HG03139 (cell line): ENCODE measurements around the gene CDKAL1.

Experiments
- ATAC-seq: cut with Tn5 transposase; IDR thresholded peaks from one replicate; pipeline ENCODE4 v1.9.1; 2021; ENCODE audit not compliant: unreplicated experiment

Gene CDKAL1

DNA sequence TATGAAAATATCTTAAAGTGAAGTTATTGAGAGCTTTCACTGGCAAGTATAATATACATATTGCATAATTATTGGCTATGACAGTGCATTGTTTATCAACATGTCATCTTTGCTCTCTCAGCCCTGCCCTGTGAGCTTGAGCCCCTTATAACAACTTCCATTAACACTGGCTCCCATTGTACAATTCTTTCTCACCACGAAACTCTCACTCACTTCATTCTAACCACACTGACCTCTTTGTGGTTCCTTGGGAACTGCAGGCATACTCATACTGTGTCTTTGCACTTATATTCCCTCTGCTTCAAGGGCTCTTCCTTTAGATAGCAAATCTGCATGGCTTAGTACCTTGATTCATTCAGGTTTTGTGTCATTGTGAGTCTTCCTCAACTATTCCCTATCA is 411.8 kb downstream of the CDKAL1 start:
- peak; percentile 89 for ATAC-seq

GRCh38 chr6:20946890-20947289 is 412.6 kb downstream of the CDKAL1 start:
- ATAC-seq = no peak

GRCh38 chr6:20947977-20948376 is 413.7 kb downstream of the CDKAL1 start:
- ATAC-seq = no peak

DNA sequence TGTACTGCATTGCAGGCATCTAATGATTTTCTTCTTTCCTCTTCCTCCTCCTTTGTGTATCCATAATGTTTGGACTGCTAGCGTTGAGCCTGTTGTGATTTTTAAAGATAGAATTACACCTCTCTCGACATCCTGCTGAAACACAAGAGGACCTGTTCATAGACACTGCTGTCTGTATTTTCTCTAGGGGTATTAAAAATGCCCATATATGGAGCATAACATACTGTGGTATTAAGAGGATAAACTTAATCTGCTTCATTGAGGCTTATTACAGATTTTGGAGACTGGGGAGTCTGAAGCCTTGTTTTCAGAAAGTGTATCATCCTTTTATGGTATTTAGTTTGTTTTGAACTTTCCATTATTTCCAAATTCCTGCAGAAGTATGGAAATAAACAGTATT is 414.3 kb downstream of the CDKAL1 start:
- ATAC-seq = no peak

GRCh38 chr6:20949138-20949537 is 414.9 kb downstream of the CDKAL1 start:
- no peak for ATAC-seq

DNA sequence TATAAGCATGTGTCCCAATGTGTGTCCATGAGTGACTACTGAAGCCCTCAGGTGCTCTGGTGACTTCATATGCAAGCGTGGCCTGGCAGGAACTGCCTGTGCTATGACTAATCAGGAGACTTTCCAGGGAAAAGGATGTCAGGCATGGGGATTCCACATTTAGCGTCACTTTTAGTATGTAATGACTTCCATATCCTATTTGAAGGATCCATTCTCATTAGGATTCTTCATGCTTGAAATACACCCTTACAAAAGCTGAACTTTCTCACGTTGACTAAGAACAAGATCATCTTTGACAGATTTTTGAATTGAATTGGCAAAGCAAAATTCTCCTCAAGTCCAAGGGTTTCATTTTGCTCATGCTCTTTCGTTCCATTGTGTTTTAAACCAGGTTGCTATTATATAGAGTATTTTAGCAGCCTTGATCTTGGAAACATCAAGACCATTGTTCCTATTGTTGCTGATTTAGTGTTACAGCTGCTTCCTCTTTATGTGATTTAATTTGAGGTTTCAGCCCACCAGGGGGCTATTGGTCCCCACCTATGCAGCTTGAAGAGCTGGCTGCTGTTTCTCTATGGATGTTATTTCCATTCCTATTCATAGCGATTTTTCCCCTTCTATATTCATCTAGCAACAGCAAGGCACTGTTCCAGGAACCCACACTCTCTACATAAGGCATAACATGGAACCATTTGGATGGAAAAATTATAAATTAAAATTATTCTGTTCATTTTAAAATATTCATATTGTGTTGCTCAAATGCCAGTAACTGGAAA is 418.6 kb downstream of the CDKAL1 start:
- no peak for ATAC-seq

- no peak for ATAC-seq
Measured at GRCh38 chr6:20954315-20954714, 420.1 kb downstream of the CDKAL1 start.

DNA sequence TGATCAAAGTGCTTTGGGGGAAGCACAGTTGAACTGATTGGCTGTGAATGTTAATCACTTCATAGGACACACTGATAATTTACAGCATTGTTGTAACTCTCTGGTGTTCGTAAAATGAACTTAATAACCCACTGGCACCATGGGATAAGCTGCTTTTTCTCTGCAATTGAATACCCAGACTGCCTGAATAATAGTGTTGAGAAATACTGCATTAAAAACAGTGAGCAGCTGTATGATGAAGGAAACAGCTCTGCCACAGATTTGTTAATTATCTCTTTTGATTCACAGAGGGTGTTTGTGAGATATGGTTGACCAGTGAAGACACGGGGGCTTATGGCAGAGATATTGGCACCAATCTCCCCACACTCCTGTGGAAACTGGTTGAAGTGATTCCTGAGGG is 420.9 kb downstream of the CDKAL1 start:
- no peak for ATAC-seq

GRCh38 chr6:20955751-20956150 is 421.5 kb downstream of the CDKAL1 start:
- no peak for ATAC-seq

DNA sequence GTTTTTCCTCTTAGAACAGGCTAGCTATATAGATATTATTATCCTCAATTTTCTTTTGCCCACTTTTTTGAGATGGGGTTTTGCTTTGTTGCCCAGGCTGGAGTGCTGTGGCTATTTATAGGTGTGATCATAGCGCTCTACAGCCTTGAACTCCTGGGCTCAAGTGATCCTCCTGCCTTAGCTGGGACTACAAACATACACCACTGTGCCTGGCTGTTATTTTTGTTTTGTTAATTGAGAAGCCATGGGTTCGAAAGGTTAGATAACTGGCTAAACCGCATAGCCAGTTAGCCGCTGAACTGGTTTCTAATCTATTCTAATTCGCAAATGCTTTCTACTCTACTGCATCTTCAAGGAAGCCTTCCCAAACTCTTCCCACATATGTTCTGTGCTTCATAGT is 425.8 kb downstream of the CDKAL1 start:
- no peak for ATAC-seq

DNA sequence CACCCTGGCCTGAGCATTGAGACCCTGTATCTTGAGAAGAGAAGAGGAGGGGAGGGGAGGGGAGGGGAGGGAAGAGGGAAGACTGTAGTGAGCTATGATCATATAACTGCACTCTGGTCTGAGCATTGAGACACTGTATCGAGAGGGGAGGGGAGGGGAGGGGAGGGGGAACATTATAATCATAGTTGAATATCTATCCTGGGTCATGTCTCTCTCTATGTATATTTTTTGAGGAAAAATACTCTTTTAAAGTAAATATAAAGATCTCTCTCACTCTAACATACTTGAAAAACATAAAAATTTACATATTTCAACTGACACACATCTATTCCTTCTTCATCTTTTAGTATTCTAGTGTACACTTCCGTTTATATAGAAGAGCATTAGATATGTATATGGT is 431.0 kb downstream of the CDKAL1 start:
- ATAC-seq = no peak

GRCh38 chr6:20965915-20966314 is 431.7 kb downstream of the CDKAL1 start:
- ATAC-seq = no peak

GRCh38 chr6:20969551-20969950 is 435.3 kb downstream of the CDKAL1 start:
- ATAC-seq = no peak

GRCh38 chr6:20976391-20976918 is 442.2 kb downstream of the CDKAL1 start:
- no peak for ATAC-seq

DNA sequence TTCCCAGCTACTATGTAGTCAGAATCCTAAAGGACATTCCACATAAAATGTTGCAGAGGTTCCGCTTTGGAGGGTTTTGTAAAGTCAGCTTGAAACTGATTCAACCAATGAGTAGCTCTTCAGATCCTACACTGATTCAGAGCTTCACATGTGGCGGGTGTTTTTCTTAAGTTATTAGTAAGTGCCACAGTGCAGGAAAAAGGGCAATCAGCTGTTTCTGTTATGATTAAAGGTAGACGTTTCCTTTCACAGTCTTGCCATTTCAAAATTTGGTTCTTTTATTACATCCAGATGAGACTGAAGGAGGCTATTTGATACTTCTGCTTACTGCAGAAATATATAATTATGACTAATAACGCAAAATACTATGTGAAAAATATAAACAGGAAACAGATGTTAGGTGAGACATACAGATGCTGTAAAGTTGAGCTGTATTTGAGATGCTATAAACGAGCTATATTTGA is 443.9 kb downstream of the CDKAL1 start:
- ATAC-seq = peak; percentile 73

- ATAC-seq = no peak
Measured at GRCh38 chr6:20979076-20979475, 444.8 kb downstream of the CDKAL1 start.

DNA sequence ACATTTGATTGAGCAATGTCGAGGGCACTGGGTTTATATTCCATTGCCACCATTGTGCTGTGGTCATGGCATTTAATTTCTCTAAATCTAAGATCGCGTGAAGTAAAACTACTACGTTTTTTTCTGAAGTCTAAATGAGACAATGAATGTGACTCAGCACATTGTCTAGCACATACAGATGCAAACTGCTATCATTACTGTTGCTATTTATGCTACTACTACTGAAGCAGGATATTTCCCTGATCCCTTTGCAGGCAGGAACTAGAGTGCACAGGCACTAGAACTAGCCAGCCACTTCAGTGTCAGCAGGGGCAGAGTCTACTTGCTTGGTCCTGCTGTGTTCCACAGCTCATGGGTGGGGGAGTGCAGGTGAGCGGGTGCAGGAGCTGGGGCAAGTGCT is 449.7 kb downstream of the CDKAL1 start:
- ATAC-seq = no peak

DNA sequence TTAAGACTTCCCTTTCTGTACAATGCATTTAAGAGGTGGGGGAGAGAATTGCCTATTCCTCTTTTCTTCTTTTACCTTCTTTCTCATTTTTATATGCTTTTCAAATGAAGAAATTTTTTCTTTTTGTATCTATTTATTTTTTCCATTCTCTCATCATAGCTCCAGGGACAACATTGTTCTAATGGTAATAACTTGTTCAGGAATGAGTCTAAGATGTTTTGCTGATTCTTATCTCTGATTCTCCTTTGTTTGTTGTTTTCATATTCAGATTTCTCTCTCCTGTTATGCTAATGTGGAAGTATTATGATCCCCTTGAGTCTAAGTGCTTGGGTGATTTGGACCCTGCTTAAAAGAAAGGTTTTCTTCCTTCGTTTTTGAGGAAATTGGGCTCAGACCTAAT is 451.6 kb downstream of the CDKAL1 start:
- no peak for ATAC-seq

DNA sequence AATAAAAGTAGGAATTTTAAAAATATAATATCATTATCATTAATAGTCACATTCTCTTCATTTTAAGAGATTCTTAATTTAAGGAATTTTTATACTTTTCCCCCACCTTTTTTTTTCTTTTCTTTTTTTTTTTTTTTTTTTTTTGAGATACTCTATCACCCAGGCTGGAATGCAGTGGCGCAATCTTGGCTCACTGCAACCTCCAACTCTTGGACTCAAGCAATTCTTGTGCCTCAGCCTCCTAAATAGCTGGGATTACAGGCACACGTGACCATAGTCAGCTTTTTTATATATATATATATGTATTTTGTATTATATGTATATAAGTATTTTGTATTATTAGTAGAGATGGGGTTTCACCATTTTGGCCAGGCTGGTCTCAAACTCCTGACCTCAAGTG is 457.7 kb downstream of the CDKAL1 start:
- no peak for ATAC-seq

DNA sequence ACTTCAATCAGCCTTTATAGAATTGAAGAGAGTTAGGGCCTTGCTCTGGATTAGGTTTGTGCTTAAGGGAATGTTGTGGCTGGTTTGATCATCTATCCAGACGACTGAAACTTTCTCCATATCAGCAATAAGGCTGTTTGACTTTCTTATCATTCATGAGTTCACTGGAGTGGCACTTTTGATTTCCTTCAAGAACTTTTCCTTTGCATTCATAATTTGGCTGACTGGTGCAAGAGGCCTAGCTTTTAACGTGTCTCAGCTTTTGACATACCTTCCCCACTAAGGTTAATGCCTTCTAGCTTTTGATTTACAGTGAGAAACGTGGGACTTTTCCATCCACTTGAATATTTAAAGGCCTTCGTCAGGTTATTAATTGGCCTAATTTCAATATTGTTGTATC is 461.8 kb downstream of the CDKAL1 start:
- ATAC-seq = no peak

DNA sequence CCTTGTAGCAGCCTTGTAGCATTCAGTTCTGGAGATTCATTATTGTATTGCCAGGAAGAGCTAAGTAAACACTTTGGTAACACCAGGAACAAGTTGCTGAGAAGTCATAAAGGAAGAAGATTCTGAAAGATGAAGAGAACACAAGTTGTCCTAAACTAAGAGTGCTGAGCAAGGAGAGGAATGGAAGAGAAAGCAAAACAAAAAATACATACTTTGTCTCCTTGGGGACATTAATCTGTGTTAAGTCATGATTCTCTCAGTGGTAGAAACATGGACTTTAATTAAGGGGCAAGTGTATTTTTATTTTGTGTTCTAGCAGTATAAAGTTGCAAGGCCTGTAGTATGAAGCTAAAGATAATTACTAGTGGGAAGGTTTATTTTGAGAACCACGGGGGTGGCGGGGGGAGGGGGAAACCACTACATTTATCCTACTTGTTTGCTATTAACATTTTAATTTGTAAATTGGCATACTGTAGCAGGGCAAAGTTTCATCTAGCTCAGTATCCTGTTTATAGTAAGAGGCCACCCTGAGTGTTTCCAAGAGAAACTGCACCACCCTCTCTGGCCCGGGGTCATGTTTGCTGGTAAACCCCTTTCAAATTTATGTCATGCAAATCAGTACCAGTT is 463.0 kb downstream of the CDKAL1 start:
- no peak for ATAC-seq

DNA sequence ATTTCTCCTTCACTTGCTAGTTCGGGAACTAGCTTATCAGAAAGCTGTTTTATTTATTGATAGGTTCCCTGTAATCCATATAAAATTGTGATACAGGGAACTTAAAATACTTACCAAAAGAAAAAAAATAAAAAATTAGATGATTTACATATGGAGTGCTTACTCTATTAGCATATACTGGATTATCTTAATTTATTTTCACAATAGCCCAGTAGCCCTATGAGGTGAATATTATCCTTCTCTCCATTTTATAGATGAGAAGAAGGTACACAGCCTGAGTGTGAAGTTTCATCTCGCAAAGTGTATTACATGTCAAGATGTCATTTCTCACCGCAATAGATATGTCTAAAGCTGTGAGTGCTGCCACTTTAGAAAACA is 463.5 kb downstream of the CDKAL1 start:
- no peak for ATAC-seq
